T-cell (primary cell): ENCODE measurements around the gene CYP2U1. TPM values are rescaled to one million over a fixed set of nuclear protein-coding genes. Genes with fewer than 3 reads are reported as not detected.

Experiments
- ATAC-seq, 4 experiments: fragments of 200-7000 bp in 3 of 4; fragments of 150-1000 bp in 1 of 4; cut with Tn5 transposase; replicated peaks in 1 of 4; 1 replicate in 3 of 4; 2 replicates in 1 of 4; pipeline ENCODE4 v1.10.0; 2021; ENCODE audit warnings: moderate library complexity in 3 of 4, mild to moderate bottlenecking in 2 of 4, moderate number of reproducible peaks in 1 of 4
- CTCF ChIA-PET, 2 donors: fragments of 300-600 bp; sonication (Branson Sonifier 250); formaldehyde crosslinking; loops; one replicate each; lab custom pipeline; 2022; ENCODE audit warnings: antibody characterized with exemption in 2 of 2; lab: Charles Lee
- POLR2A ChIA-PET, 2 donors: fragments of 300-600 bp; sonication (Branson Sonifier 250); formaldehyde crosslinking; loops; one replicate each; lab custom pipeline; 2022; ENCODE audit warnings: antibody characterized with exemption in 2 of 2; lab: Charles Lee
- DNase-seq, 35 experiments: peaks; one replicate each; pipeline versions ENCODE4 v3.0.0 to v3.0.0-alpha.2; 2013 to 2023
- H3K27ac ChIP-seq: one replicate; pipeline ENCODE4 v1.5.1; 2013; ENCODE audit warnings: low read length
- H3K27me3 ChIP-seq, 2 experiments: replicated peaks in 1 of 2; 1 replicate in 1 of 2; 2 replicates in 1 of 2; pipeline versions ENCODE4 v1.6.1 to v1.7.0; 2013; ENCODE audit warnings: low read length in 1 of 2, mixed read lengths in 1 of 2; ENCODE audit not compliant: control insufficient read depth in 2 of 2, insufficient read depth in 2 of 2; ENCODE audit errors: extremely low read depth in 1 of 2
- H3K36me3 ChIP-seq, 2 donors: 1 replicate in 1 of 2; 2 replicates in 1 of 2; pipeline versions ENCODE4 v1.6.1 to v1.7.0; 2013; ENCODE audit warnings: low read length in 1 of 2; ENCODE audit not compliant: control insufficient read depth in 2 of 2, insufficient read depth in 1 of 2; ENCODE audit errors: extremely low read depth in 1 of 2
- H3K4me1 ChIP-seq, 2 experiments: 1 replicate in 1 of 2; 2 replicates in 1 of 2; pipeline versions ENCODE4 v1.6.1 to v1.7.0; 2013; ENCODE audit warnings: low read length in 2 of 2, mixed read lengths in 1 of 2; ENCODE audit not compliant: insufficient read depth in 2 of 2, control insufficient read depth in 1 of 2; ENCODE audit errors: extremely low read depth in 1 of 2
- H3K4me3 ChIP-seq, 2 donors: 1 replicate in 1 of 2; 2 replicates in 1 of 2; pipeline versions ENCODE4 v1.5.1 to v1.7.0; 2013; ENCODE audit warnings: mild to moderate bottlenecking in 2 of 2, low read length in 1 of 2, moderate library complexity in 1 of 2; ENCODE audit not compliant: control insufficient read depth in 1 of 2; ENCODE audit errors: extremely low read depth in 1 of 2
- H3K9me3 ChIP-seq: 2 replicates; pipeline ENCODE4 v1.7.0; 2013
- H3K27ac Mint-ChIP-seq, 2 donors: one replicate each; pipeline ENCODE4 v1.8.0; 2020 to 2021; ENCODE audit warnings: mild to moderate bottlenecking in 2 of 2, mixed read lengths in 2 of 2
- H3K27me3 Mint-ChIP-seq, 2 donors: one replicate each; pipeline ENCODE4 v1.8.0; 2021 to 2022; ENCODE audit warnings: mixed read lengths in 2 of 2
- H3K36me3 Mint-ChIP-seq: one replicate; pipeline ENCODE4 v1.8.0; 2021; ENCODE audit warnings: mixed read lengths
- H3K4me1 Mint-ChIP-seq, 3 donors: one replicate each; pipeline ENCODE4 v1.8.0; 2020 to 2022; ENCODE audit warnings: mixed read lengths in 3 of 3, mild to moderate bottlenecking in 1 of 3
- H3K4me3 Mint-ChIP-seq, 3 donors: one replicate each; pipeline ENCODE4 v1.8.0; 2020 to 2022; ENCODE audit warnings: mild to moderate bottlenecking in 3 of 3, mixed read lengths in 3 of 3, moderate library complexity in 3 of 3
- H3K9me3 Mint-ChIP-seq, 3 donors: one replicate each; pipeline ENCODE4 v1.8.0; 2020 to 2022; ENCODE audit warnings: mixed read lengths in 3 of 3
- WGBS: methylation state at CpG from one replicate; pipeline ENCODE4 v1.1.5; 2013; ENCODE audit warnings: missing lambda C conversion rate; ENCODE audit not compliant: insufficient coverage; 5-methylcytosine and 5-hydroxymethylcytosine counted together
- total RNA-seq, 35 experiments: library from RNA in 6 of 35; stranded (reverse) in 6 of 35; fragments of 120-200 nt in 1 of 35; gene quantifications; one replicate each; pipeline versions ENCODE4 v1.2.1 to v1.2.4 and lab custom pipeline; 2013 to 2026

CYP2U1 gene
- total RNA-seq, 5 donors from 2014 or later (not counting 1 experiment from before 2014, with no cell fraction given) = 3.3 to 7.8 (median 5.8) TPM

DNA sequence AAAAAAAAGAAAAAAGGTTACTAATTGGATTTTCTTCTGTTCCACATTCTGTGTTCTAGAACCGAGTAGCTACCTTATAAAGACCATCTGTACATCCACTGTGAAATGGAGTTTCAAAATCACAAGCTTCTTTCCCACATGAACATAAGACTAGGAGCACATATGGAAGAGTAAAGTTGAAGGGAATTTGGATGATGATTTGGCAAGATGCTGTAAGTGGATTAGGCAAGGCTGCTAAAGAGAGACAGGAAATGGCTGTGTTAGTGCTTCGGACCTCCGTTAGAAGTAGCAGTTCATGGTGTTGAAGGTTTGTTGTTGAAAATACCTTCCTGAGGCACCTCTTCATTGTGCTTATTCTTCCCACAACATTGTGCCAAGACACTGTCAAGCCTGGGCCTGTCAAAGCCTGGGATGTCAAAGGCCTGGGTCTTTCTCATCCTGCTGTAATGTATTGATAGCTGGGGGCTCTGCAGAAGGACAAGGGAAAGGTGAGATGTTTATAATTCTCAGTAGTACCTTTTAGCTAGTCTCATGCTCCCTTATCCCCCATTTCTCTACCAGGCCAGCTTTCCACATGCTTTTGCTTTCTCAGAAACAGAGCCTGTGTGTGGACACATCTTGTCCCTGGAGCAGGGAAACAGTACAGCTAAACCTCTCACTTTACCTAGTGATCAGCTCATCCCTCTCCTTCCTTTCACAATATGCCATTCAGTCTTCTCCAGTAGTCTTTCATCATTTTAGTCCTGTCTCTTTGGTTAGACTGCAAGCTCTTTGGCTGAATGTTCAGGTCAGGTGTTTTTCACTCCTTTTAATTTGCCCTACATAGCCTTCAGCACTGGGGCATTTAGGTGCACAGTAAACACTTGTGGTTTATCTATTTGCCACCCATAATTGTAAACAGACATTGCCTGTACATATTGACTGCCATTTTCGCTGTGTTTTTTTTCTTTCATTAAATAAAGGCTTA is 37.9 kb upstream of the CYP2U1 start:
- CTCF ChIA-PET = interaction anchor here in 1 of 2 donors (0.5 kb wide), 1 partner anchor 124 kb away, joined by 3 read pairs; no protein-coding TSS in a partner anchor
- peaks cover 2 to 4% (median 3%) of the 10 kb centered on the region in 3 donors for H3K9me3 Mint-ChIP-seq
- no peaks in the 10 kb centered on the region for H3K36me3 Mint-ChIP-seq

GRCh38 chr4:107894138-107894603 is 37.2 kb upstream of the CYP2U1 start:
- peaks cover 0 to 4% (median 0%) of the 10 kb centered on the region in 3 donors for H3K9me3 Mint-ChIP-seq
- WGBS = 86% methylated on average over 4 of the region's 6 CpGs
- H3K4me3 ChIP-seq = no peak overlapping the region
- no peaks in the 10 kb centered on the region for H3K4me1 ChIP-seq
- H3K27ac Mint-ChIP-seq = no peak overlapping the region
- CTCF ChIA-PET = no interaction called here
- H3K4me3 Mint-ChIP-seq = no peak overlapping the region
- no peaks in the 10 kb centered on the region for H3K36me3 Mint-ChIP-seq
- no peaks in the 10 kb centered on the region for H3K9me3 ChIP-seq
- DNase-seq (no peak), ATAC-seq (no peak)
- H3K27ac ChIP-seq = no peak overlapping the region
- POLR2A ChIA-PET = no interaction called here
- no peaks in the 10 kb centered on the region for H3K4me1 Mint-ChIP-seq
- peaks cover 0 to 2% of the 10 kb centered on the region in 2 experiments for H3K27me3 ChIP-seq
- H3K27me3 Mint-ChIP-seq = peaks cover 9 to 14% of the 10 kb centered on the region in 2 donors
- H3K36me3 ChIP-seq = no peaks in the 10 kb centered on the region

More for the DNA sequence above, 37.9 kb upstream of the CYP2U1 start:
- no peak for ATAC-seq
- no peaks in the 10 kb centered on the region for H3K4me1 Mint-ChIP-seq
- H3K27me3 Mint-ChIP-seq = peaks cover 8 to 14% of the 10 kb centered on the region in 2 donors
- H3K9me3 ChIP-seq = peaks cover 3% of the 10 kb centered on the region
- no peak overlapping the region for H3K4me3 Mint-ChIP-seq
- no peak overlapping the region for H3K27ac ChIP-seq
- peaks cover 0 to 2% of the 10 kb centered on the region in 2 experiments for H3K27me3 ChIP-seq
- 100% methylated on average over 1 of the region's 4 CpGs for WGBS
- no peaks in the 10 kb centered on the region for H3K4me1 ChIP-seq
- no peak overlapping the region for H3K27ac Mint-ChIP-seq
- no peak overlapping the region for H3K4me3 ChIP-seq
- DNase-seq = no peak
- no peaks in the 10 kb centered on the region for H3K36me3 ChIP-seq
- POLR2A ChIA-PET = no interaction called here

GRCh38 chr4:107896158-107896645 is 35.1 kb upstream of the CYP2U1 start:
- Histone ChIP-seq H3K36me3 (no peaks in the 10 kb centered on the region), H3K4me1 (no peaks in the 10 kb centered on the region), H3K4me3 (no peak overlapping the region), H3K27ac (no peak overlapping the region), H3K9me3 (no peaks in the 10 kb centered on the region), H3K27me3 (peaks cover 0 to 2% of the 10 kb centered on the region in 2 experiments)
- ATAC-seq = no peak
- Mint-ChIP-seq H3K9me3 (peaks cover 0 to 3% (median 0%) of the 10 kb centered on the region in 3 donors), H3K4me1 (no peaks in the 10 kb centered on the region), H3K4me3 (no peak overlapping the region), H3K27ac (no peak overlapping the region), H3K27me3 (peaks cover 13 to 21% of the 10 kb centered on the region in 2 donors), H3K36me3 (no peaks in the 10 kb centered on the region)
- no CpG with 5 or more reads among the region's 2 CpGs for WGBS
- ChIA-PET CTCF (no interaction called here), POLR2A (no interaction called here)
- no peak for DNase-seq

DNA sequence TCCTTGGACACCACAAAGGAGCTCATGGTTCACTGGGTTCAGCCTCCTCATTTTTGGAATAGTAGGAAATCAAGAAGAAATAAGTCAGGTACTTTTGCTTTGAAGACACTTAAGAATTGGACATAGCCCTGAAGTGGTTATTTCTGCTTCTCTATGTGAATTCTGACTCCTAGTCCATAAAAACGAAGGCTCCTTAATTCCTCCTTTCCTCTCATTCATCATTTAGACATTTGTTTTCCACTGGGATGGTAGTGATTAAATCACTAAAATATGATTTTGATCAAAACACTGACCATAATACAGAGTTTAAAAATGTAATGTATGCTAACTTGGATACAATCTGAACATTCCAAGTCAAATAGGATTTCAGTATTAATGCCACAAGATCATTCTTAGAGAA is 34.7 kb upstream of the CYP2U1 start:
- ATAC-seq = no peak
- Mint-ChIP-seq H3K27ac (no peak overlapping the region), H3K9me3 (no peaks in the 10 kb centered on the region), H3K4me1 (no peaks in the 10 kb centered on the region), H3K4me3 (no peak overlapping the region), H3K36me3 (no peaks in the 10 kb centered on the region), H3K27me3 (peaks cover 11 to 25% of the 10 kb centered on the region in 2 donors)
- ChIA-PET CTCF (no interaction called here), POLR2A (no interaction called here)
- H3K9me3 ChIP-seq = no peaks in the 10 kb centered on the region
- H3K27me3 ChIP-seq = peaks cover 0 to 2% of the 10 kb centered on the region in 2 experiments
- WGBS = no CpG with 5 or more reads among the region's 1 CpG
- no peaks in the 10 kb centered on the region for H3K36me3 ChIP-seq
- no peak overlapping the region for H3K27ac ChIP-seq
- no peak for DNase-seq
- H3K4me1 ChIP-seq = no peaks in the 10 kb centered on the region
- no peak overlapping the region for H3K4me3 ChIP-seq

DNA sequence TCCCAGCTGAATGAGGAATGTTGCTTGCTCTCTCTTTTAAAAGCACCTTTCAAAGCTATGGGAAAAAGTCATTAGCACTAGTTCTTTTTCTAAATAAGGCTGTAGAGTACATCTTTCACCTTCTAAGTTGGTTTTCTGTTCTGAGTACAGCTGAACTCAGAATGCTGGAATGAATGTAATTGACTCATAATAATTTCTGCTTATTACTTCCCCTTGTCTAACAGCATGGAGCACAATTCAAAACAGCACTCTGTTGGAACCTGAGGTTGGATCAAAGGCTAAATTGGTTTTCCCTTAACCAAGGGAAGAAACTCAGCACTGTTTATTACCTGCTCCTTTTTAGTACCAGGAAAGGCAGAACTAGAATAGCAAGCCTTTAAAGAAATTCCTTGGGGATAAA is 33.5 kb upstream of the CYP2U1 start:
- no peaks in the 10 kb centered on the region for H3K4me1 Mint-ChIP-seq
- Histone ChIP-seq H3K4me3 (no peak overlapping the region), H3K27me3 (peaks cover 0 to 2% of the 10 kb centered on the region in 2 experiments), H3K27ac (no peak overlapping the region), H3K36me3 (no peaks in the 10 kb centered on the region), H3K4me1 (no peaks in the 10 kb centered on the region), H3K9me3 (no peaks in the 10 kb centered on the region)
- DNase-seq (no peak), ATAC-seq (no peak)
- ChIA-PET POLR2A (no interaction called here), CTCF (no interaction called here)
- no peaks in the 10 kb centered on the region for H3K9me3 Mint-ChIP-seq
- H3K27ac Mint-ChIP-seq = no peak overlapping the region
- peaks cover 20 to 25% of the 10 kb centered on the region in 2 donors for H3K27me3 Mint-ChIP-seq
- H3K4me3 Mint-ChIP-seq = no peak overlapping the region
- no peaks in the 10 kb centered on the region for H3K36me3 Mint-ChIP-seq

DNA sequence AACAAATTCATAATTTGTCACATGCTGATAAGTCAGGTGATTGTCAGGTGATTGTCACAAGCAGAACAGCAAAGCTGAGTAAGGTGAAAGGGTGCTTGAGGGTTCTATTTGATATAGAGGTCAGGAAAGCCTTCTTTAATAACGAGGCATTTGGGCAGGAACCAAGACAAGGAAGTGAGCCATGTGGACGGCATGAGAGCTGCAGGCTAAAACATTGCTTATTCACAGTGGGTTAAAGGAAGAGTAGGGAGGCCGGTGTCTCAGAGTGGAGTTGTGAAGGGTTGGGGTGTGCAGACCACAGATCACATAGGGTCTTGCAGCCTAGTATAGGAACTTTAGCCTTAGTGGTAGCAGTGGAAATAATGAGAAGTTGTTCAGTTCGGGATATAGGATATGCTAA is 31.3 kb upstream of the CYP2U1 start:
- H3K4me3 ChIP-seq = no peak overlapping the region
- no peaks in the 10 kb centered on the region for H3K4me1 ChIP-seq
- no peak overlapping the region for H3K4me3 Mint-ChIP-seq
- POLR2A ChIA-PET = no interaction called here
- WGBS = 95% methylated on average over 4 of the region's 4 CpGs
- no peaks in the 10 kb centered on the region for H3K36me3 ChIP-seq
- no peaks in the 10 kb centered on the region for H3K4me1 Mint-ChIP-seq
- CTCF ChIA-PET = interaction anchor here in 1 of 2 donors (0.6 kb wide), 1 partner anchor 1486 kb away, joined by 4 read pairs; no protein-coding TSS in a partner anchor
- no peaks in the 10 kb centered on the region for H3K36me3 Mint-ChIP-seq
- H3K27ac ChIP-seq = no peak overlapping the region
- DNase-seq = no peak
- H3K27me3 Mint-ChIP-seq = peaks cover 33 to 35% of the 10 kb centered on the region in 2 donors
- H3K9me3 Mint-ChIP-seq = peaks cover 0 to 5% (median 4%) of the 10 kb centered on the region in 3 donors
- H3K27ac Mint-ChIP-seq = no peak overlapping the region
- ATAC-seq = no peak
- no peaks in the 10 kb centered on the region for H3K27me3 ChIP-seq
- H3K9me3 ChIP-seq = no peaks in the 10 kb centered on the region
